Measurements from ENCODE around the gene CPNE7.

CPNE7 gene

DNA sequence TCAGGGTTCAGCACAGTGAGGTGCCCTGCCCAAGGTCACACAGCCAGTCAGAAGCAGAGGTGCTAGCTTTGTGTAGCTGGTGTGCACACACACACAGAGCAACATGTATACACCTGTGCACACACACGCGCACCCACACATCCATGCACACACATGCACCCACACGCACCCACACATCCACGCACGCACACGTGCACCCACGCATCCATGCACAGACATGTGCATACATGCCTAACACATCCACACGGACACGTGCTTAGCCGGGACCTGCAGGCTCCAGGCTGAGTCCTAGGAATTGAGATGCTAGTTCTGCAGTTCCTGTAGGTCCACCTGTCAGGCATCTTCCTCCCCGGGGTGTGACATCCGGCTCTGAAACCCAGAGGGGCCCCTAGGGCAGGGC lies 24.9 kb downstream of the CPNE7 start:
- no peak overlapping the region for H3K4me3 ChIP-seq (ENCODE audit: low read depth, low read length)
- no peak overlapping the region for H3K27ac ChIP-seq (ENCODE audit: extremely low read depth, low read depth, low read length)
- POLR2A ChIA-PET = no interaction called here
- CTCF ChIA-PET = interaction anchor here (0.7 to 2.4 kb wide), 5 partner anchors 9 to 99 kb away, joined by 3 to 18 read pairs (median 5); no protein-coding TSS in a partner anchor
- TF ChIP-seq EGR2 (tag by site-specific recombination; IDR thresholded peaks at IDR 0.05; ENCODE audit: low read depth) = peak; percentile 71; the same call in 1 of the 2 replicates
- peak; percentile 55; the same call in 1 of the 2 replicates for TF ChIP-seq ZSCAN4 (tag by site-specific recombination; IDR thresholded peaks at IDR 0.05)
- TF ChIP-seq ZFHX2 (tag by site-specific recombination; conservative IDR thresholded peaks at IDR 0.05) = peak; percentile 79
- peak; percentile 71 for TF ChIP-seq SCRT2 (tag by site-specific recombination; IDR thresholded peaks at IDR 0.05)
- no peak for TF ChIP-seq ZFP41 (tag by site-specific recombination; IDR thresholded peaks at IDR 0.05; ENCODE audit: borderline replicate concordance)
- no peak for TF ChIP-seq ZNF544 (tag by site-specific recombination; IDR thresholded peaks at IDR 0.05)
- no peak for TF ChIP-seq ZNF624 (tag by site-specific recombination; IDR thresholded peaks at IDR 0.05)
- TF ChIP-seq ZNF776 (tag by site-specific recombination; IDR thresholded peaks at IDR 0.05; ENCODE audit: borderline replicate concordance) = no peak
- no peaks in the 10 kb centered on the region for H3K9me3 ChIP-seq (ENCODE audit: control insufficient read depth, insufficient read depth, low read depth, low read length)
- no peaks in the 10 kb centered on the region for H3K4me1 ChIP-seq (ENCODE audit: control insufficient read depth, insufficient read depth, low read length)
- no peaks in the 10 kb centered on the region for H3K36me3 ChIP-seq (ENCODE audit: control insufficient read depth in 2 of 2, insufficient read depth in 1 of 2, low read length in 2 of 2)

DNA sequence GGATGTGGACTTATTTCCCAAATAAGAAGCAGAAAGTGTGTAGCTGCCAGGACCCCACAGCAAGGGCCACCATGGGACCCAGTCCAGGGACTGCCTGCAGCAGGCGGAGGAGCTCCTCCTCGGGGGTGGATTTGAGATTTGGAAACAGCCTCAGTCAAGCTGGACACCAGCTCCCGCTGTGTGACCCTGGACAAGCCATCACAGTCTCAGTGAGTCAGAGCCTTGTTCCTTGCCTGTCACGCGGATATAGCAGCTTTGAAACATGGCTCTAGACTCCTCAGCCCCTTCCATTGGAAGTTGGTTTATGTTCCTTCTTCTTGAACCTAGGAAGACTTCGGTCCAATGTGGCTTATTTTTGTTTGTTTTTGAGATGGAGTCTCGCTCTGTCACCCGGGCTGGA lies 25.4 kb downstream of the CPNE7 start:
- ChIA-PET CTCF (interaction anchor here (1.6 to 2.4 kb wide), 2 partner anchors 14 to 40 kb away, joined by 3 to 18 read pairs; no protein-coding TSS in a partner anchor), POLR2A (interaction anchor here (1.7 kb wide), 1 partner anchor 36 kb away, joined by 4 read pairs; no protein-coding TSS in a partner anchor)
- TF ChIP-seq ZNF354C (tag by site-specific recombination; IDR thresholded peaks at IDR 0.05; ENCODE audit: borderline replicate concordance, low read depth) = no peak
- TF ChIP-seq GLIS1 (tag by site-specific recombination; IDR thresholded peaks at IDR 0.05) = 0 out of 2 replicates have a peak, but pooled peaks have one; percentile 13
- H3K4me3 ChIP-seq (ENCODE audit: low read depth, low read length) = no peak overlapping the region
- H3K27ac ChIP-seq (ENCODE audit: extremely low read depth, low read depth, low read length) = no peak overlapping the region
- no peaks in the 10 kb centered on the region for H3K9me3 ChIP-seq (ENCODE audit: control insufficient read depth, insufficient read depth, low read depth, low read length)
- H3K4me1 ChIP-seq (ENCODE audit: control insufficient read depth, insufficient read depth, low read length) = no peaks in the 10 kb centered on the region
- H3K36me3 ChIP-seq (ENCODE audit: control insufficient read depth in 2 of 2, insufficient read depth in 1 of 2, low read length in 2 of 2) = no peaks in the 10 kb centered on the region

GRCh38 chr16:89601906-89602272 lies 26.3 kb downstream of the CPNE7 start:
- no peaks in the 10 kb centered on the region for H3K9me3 ChIP-seq (ENCODE audit: control insufficient read depth, insufficient read depth, low read depth, low read length)
- no peak overlapping the region for H3K4me3 ChIP-seq (ENCODE audit: low read depth, low read length)
- ChIA-PET CTCF (interaction anchor here (1.6 kb wide), 1 partner anchor 13 kb away, joined by 3 read pairs; no protein-coding TSS in a partner anchor), POLR2A (interaction anchor here (0.8 to 1.7 kb wide), 2 partner anchors 36 to 99 kb away, joined by 4 read pairs; no protein-coding TSS in a partner anchor)
- no peaks in the 10 kb centered on the region for H3K36me3 ChIP-seq (ENCODE audit: control insufficient read depth in 2 of 2, insufficient read depth in 1 of 2, low read length in 2 of 2)
- H3K27ac ChIP-seq (ENCODE audit: extremely low read depth, low read depth, low read length) = no peak overlapping the region
- TF ChIP-seq GLIS2 (tag by site-specific recombination; IDR thresholded peaks at IDR 0.05) (peak; percentile 35; the same call in 1 of the 2 replicates), FEZF1 (tag by site-specific recombination; IDR thresholded peaks at IDR 0.05) (no peak)
- TF ChIP-seq, protein P1, sequence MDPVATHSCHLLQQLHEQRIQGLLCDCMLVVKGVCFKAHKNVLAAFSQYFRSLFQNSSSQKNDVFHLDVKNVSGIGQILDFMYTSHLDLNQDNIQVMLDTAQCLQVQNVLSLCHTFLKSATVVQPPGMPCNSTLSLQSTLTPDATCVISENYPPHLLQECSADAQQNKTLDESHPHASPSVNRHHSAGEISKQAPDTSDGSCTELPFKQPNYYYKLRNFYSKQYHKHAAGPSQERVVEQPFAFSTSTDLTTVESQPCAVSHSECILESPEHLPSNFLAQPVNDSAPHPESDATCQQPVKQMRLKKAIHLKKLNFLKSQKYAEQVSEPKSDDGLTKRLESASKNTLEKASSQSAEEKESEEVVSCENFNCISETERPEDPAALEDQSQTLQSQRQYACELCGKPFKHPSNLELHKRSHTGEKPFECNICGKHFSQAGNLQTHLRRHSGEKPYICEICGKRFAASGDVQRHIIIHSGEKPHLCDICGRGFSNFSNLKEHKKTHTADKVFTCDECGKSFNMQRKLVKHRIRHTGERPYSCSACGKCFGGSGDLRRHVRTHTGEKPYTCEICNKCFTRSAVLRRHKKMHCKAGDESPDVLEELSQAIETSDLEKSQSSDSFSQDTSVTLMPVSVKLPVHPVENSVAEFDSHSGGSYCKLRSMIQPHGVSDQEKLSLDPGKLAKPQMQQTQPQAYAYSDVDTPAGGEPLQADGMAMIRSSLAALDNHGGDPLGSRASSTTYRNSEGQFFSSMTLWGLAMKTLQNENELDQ (tag by site-specific recombination; IDR thresholded peaks at IDR 0.05; ENCODE audit: low read depth) = no peak
- no peaks in the 10 kb centered on the region for H3K4me1 ChIP-seq (ENCODE audit: control insufficient read depth, insufficient read depth, low read length)

DNA sequence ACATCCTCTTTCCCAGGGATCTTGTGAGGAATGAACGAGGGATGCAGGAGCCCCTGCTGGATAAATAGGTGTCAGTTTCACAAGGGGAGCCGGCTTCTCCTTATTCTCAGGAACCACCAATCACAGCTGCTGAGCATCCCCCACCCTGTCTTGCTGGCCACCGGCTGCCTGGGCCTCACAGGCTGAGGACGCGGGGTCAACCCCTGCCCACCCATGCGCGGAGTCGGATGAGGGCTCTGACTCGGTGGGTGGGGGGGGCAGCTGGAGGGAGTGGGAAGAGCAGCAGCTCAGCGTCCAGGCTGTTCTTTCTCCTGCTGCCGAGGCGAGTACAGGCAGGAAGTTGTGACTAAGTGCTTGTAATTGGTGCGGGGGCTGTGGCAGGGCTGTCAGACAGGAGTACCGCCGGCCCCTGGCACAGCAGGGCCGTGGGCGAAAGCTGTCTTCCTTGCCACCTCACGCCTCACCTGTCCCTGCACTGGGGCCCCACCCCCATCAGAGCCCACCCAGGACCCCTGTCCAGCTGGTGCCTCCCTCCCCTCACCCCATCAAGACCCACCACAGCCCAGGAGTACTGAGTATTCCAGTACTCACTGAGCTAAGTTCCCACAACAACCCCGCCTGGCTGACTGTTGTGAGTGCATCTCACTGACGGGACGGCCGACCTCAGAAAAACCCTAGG lies 26.9 kb downstream of the CPNE7 start:
- Histone ChIP-seq H3K4me3 (ENCODE audit: low read depth, low read length) (no peak overlapping the region; the same call in 1 of the 2 replicates), H3K9me3 (ENCODE audit: control insufficient read depth, insufficient read depth, low read depth, low read length) (no peaks in the 10 kb centered on the region), H3K27ac (ENCODE audit: extremely low read depth, low read depth, low read length) (no peak overlapping the region), H3K36me3 (ENCODE audit: control insufficient read depth in 2 of 2, insufficient read depth in 1 of 2, low read length in 2 of 2) (no peaks in the 10 kb centered on the region), H3K4me1 (ENCODE audit: control insufficient read depth, insufficient read depth, low read length) (no peaks in the 10 kb centered on the region)
- ChIA-PET CTCF (interaction anchor here (0.6 to 1.6 kb wide), 3 partner anchors 12 to 435 kb away, joined by 3 to 4 read pairs (median 3); no protein-coding TSS in a partner anchor), POLR2A (interaction anchor here (0.8 to 1.7 kb wide), 3 partner anchors 37 to 98 kb away, joined by 4 read pairs; partner anchors contain the start of gene CDK10)
- TF ChIP-seq ZBTB20 (tag by site-specific recombination; IDR thresholded peaks at IDR 0.05) (peak; percentile 36; the same call in 1 of the 2 replicates), ZNF132 (tag by site-specific recombination; IDR thresholded peaks at IDR 0.05; ENCODE audit: borderline replicate concordance) (no peak), TCF7L2 (IDR thresholded peaks at IDR 0.05; ENCODE audit: borderline replicate concordance, low read depth, low read length) (no peak), ZNF549 (tag by site-specific recombination; IDR thresholded peaks at IDR 0.05) (no peak)
- TF ChIP-seq, protein P2, sequence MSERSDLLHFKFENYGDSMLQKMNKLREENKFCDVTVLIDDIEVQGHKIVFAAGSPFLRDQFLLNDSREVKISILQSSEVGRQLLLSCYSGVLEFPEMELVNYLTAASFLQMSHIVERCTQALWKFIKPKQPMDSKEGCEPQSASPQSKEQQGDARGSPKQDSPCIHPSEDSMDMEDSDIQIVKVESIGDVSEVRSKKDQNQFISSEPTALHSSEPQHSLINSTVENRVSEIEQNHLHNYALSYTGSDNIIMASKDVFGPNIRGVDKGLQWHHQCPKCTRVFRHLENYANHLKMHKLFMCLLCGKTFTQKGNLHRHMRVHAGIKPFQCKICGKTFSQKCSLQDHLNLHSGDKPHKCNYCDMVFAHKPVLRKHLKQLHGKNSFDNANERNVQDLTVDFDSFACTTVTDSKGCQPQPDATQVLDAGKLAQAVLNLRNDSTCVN (tag by site-specific recombination; optimal IDR thresholded peaks at IDR 0.05) = no peak

Data from HEK293 (cell line).